HCT116 (cell line): ENCODE data around the gene IL1R1.

Experiments
- CTCF ChIP-seq, 3 experiments: fragments of 200-600 bp in 1 of 3; sonication (generic) in 1 of 3; IDR thresholded peaks in 2 of 3; conservative IDR thresholded peaks in 1 of 3; 2 replicates each; pipeline ENCODE4 v1.5.1; 2012 to 2017; ENCODE audit warnings: low read depth in 2 of 3, low read length in 2 of 3, antibody characterized with exemption in 1 of 3, borderline replicate concordance in 1 of 3, control low read depth in 1 of 3, mild to moderate bottlenecking in 1 of 3, mixed read lengths in 1 of 3, mixed run types in 1 of 3, moderate library complexity in 1 of 3; ENCODE audit not compliant: insufficient read depth in 1 of 3
- JUND ChIP-seq: IDR thresholded peaks from 2 replicates; pipeline ENCODE4 v1.6.1; 2012
- POLR2A ChIP-seq: IDR thresholded peaks from 2 replicates; pipeline ENCODE4 v1.7.0; 2011; ENCODE audit warnings: borderline replicate concordance; ENCODE audit not compliant: insufficient read depth, insufficient read length; ENCODE audit errors: extremely low read depth
- POLR2AphosphoS5 ChIP-seq: IDR thresholded peaks from 2 replicates; pipeline ENCODE4 v1.6.1; 2011; ENCODE audit warnings: mild to moderate bottlenecking, low read depth, low read length, moderate library complexity
- RAD21 ChIP-seq: IDR thresholded peaks from 2 replicates; pipeline ENCODE4 v1.6.1; 2012; ENCODE audit warnings: low read depth, mild to moderate bottlenecking
- SP1 ChIP-seq: IDR thresholded peaks from 2 replicates; pipeline ENCODE4 v1.6.1; 2012; ENCODE audit warnings: low read depth
- TCF7L2 ChIP-seq: IDR thresholded peaks from 2 replicates; pipeline ENCODE4 v1.7.0; 2011; ENCODE audit warnings: borderline replicate concordance, inconsistent platforms; ENCODE audit not compliant: insufficient read depth, insufficient read length; ENCODE audit errors: extremely low read depth
- YY1 ChIP-seq: IDR thresholded peaks from 2 replicates; pipeline ENCODE4 v1.6.1; 2011; ENCODE audit warnings: low read length, low read depth, moderate library complexity, mild to moderate bottlenecking; ENCODE audit not compliant: insufficient replicate concordance; ENCODE audit errors: extremely low read depth

GRCh38 chr2:102184018-102184417 lies 41.5 kb downstream of the IL1R1 start:
- TF ChIP-seq SP1 (no peak), POLR2AphosphoS5 (no peak), TCF7L2 (no peak), RAD21 (no peak), POLR2A (no peak), CTCF (IDR thresholded peaks at IDR 0.05 in 2 of 3, conservative IDR thresholded peaks at IDR 0.05 in 1 of 3; ENCODE audit: borderline replicate concordance in 1 of 3, insufficient read depth in 1 of 3, low read depth in 2 of 3, low read length in 2 of 3) (no peak), YY1 (no peak), JUND (no peak)
